Ammon's horn (tissue), 1 donor: ENCODE results near the gene GRM7.

Experiments
- DNase-seq: peaks from one replicate; pipeline ENCODE4 v3.0.0-alpha.2; 2016; ENCODE audit warnings: low spot score

Gene GRM7

DNA sequence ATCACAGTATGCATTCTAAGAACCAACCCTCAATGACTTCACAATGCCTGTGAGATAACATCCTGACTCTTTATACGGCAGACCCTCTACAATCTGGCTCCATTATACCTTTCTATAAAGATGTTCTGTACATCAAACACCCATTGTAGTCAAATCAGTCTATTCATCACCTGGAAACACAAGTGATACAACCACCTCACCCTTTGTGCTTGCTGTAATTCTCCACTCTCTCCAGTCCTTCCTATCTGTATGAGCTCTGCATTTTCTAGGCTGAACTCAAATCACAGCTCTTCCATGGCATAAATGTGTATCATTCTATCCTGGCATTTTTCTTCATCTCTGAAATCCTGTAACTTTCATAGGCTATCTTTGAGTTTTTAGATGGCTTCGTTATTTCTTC is 539.4 kb downstream of the GRM7 start:
- no peak for DNase-seq

DNA sequence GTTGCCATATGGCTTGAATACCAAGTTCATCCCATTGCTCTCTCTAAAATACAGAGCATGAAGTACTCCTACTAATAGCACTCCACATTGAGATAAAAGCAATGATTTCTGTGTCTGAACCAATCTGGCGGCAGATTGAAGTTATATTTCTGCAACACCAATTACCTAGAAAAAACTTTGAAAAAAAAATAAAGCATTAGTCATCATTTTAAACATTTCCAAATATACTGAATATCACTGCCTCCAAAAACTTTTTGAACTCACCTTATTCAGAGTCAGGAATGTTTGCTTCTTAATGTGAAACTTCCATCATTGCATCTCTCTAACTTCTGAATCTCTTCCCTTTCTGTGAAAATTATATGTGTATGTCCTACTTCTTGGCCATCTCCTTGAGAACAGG is 540.5 kb downstream of the GRM7 start:
- DNase-seq, result no peak

DNA sequence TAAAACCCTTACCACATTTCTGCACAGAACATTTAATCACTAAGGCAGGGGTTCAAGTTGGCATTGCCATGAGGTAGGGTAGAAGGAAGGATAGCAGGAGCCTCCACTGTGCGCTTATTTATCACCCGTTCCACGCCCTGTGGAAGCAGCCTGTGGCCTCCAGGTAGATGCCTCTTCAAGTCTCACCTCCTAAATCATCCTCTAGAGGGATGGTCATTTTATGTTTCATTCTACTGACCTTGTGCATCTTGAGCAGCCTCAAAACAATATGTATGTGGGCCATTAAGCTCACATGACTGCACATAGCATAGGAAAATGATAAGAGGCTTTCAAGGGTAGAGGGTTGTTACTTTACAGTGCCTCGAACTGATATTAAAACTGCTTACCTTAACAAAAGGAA is 546.2 kb downstream of the GRM7 start:
- DNase-seq, result no peak

DNA sequence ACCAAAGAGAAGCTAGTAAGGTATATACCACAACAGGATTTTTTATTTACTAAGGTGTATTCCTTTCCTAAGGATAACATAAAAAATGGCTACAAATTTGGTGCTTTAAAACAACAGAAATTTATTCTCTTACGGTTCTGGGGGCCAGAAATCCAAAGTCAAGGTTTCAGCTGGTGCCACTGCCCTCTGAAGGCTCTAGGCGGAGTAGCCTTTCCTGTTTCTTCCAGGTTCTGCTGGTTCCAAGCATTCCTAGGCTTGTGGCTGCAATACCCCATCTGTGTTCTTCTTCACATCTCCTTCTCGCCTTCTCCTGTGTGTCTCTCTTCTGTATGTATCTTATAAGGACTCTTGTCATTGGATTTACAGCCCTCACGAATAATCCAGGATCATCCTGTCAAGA is 549.9 kb downstream of the GRM7 start:
- DNase-seq, result no peak

DNA sequence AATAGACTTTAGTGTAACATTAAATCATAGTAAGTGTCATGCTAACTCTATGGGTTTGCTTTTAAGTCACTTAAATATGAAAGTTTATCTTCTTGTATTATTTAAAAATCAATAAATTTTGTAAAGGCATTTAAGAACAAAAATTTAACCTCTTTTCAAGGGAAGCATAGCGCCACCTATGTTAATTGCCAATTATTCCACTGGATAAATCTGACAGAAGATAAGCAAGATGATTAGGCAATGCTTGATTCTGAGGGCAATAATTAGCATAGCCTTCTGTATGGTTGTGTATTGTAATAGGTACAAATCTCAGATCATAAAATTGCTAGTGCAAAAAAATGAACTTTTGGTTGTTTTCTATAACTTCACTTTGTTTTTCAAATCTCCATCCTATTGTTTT is 560.1 kb downstream of the GRM7 start:
- no peak for DNase-seq

DNA sequence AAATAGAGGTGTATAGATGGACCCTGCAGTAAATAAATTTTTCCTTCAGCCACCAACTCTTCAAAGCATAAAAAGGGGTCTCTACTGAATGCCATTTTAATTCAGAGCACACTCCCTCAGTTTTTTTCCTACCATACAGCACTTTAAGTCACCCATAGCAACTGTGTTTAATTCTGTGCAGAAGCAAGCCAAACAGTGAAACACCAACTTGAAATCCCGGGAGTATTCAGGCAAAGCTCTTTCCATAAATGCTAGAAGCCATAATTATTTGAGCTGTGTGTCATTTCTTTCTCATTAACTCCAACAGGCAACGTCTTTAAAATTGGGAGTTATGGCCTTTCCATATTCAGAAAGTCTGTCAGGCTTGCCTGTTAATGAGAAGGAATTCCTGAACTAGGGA is 562.1 kb downstream of the GRM7 start:
- peak; percentile 9 for DNase-seq

DNA sequence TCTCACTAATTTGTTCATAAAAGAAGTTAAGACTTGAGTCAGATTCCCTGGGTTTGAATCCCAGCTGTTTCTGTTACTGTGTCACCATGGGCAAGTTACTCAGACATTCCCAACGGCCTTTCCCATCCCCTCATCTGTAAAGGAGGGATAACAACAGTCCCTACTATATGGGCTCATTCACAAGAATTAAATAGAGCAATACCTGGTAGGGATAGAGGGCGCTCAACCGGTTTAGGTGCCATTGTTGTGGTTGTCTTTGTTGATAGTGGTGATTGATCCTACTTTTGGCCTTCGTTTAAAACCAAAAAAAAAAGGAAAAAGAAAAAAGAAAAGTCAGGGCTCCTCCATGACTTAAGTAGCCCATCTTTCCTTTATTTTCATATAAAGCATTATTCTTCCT is 563.1 kb downstream of the GRM7 start:
- DNase-seq, result no peak

DNA sequence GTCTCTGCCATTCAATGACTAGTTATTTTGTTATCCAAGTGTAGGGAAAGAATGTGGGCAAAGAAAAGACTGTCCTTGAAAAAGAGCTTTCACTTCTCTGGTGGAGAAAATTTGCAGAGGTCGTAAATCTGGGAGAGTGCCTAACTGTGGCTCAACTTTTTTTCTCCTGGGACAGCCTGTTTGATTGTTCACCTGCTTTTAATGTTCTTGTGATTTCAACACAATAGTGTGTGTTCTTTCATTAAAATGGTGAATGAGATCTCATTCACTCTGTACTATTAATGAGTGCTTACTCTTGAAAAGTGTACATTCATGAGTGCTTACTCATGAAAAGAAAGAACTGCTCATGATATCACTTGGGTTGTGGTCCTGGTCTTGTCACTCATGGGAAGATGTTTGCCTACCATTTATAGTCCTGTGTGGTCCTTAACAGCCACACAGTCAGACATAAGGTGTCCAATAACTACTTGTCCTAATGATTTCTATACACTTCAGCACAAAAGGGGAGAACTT is 567.3 kb downstream of the GRM7 start:
- DNase-seq, result no peak

DNA sequence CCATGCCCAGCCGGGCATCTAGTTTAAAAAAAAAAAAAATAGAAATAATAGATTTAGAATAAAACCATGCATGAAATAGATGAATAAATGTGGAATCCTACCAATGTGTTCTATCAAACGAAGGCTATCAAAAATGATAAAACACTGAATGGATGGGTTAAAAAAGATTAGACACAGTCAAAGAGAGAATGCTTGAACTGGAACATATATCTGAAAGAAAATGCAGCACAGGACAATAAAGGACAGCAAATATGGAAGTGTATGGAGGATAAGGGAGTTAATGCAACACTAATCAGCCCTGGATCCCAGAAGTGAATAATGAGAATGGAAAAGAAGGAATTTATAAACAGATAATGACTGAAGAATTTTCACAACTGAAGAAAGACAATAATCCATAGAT is 571.7 kb downstream of the GRM7 start:
- no peak for DNase-seq

DNA sequence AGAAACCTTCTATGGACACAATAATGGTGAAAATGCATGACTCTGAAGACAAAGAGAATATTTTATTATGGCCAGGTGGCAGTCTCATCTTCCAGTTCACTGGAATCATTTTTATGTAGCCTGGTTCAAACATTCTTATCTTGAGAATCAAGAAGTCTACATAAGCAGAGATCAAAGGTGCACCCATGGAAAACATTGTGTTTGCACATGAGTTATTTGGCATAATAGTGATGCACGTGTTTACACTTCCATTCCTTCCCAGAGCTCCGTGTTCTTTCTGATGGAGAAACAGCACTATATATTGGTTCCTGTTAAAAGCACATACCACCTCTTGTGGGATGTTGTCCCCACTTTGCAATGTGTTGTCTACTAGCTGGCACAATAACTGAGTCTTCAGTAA is 572.2 kb downstream of the GRM7 start:
- no peak for DNase-seq

DNA sequence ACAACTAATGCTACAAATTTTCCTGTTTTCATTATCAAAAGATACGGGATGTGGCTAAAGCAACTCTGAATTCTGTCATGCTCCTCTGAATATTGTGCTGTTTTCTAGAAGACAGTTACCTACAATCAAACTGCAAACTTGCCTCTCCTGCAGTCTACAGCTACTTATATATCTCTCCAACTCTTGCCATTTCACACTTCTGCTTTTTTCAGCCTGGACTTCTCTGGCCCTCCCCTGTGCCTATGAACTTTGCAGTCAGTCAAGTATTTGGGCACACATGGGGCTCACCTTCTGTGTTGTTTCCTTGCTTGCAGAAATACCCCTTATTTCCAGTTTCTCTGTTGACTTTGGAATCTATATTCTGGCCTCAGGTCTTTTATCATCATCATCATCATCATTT is 575.6 kb downstream of the GRM7 start:
- DNase-seq, result no peak

DNA sequence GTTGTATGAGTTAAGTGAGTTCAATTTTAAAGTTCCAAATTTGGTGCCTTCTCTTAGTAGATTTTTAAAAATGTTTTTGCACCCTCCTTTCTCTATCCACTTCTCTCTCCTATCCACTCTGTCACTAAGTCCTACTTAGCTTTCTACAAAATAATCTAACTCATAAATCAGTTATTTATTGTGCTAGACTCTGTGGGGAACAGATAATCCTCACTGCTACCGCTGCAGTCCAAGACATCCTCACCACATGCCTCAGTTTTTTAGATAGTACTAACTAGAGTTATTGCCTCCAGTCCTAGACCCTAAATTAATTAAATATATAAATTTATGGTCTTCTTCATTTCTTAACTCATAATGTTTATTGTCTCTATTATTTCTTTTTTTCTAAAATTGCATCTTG is 576.3 kb downstream of the GRM7 start:
- DNase-seq, result no peak

DNA sequence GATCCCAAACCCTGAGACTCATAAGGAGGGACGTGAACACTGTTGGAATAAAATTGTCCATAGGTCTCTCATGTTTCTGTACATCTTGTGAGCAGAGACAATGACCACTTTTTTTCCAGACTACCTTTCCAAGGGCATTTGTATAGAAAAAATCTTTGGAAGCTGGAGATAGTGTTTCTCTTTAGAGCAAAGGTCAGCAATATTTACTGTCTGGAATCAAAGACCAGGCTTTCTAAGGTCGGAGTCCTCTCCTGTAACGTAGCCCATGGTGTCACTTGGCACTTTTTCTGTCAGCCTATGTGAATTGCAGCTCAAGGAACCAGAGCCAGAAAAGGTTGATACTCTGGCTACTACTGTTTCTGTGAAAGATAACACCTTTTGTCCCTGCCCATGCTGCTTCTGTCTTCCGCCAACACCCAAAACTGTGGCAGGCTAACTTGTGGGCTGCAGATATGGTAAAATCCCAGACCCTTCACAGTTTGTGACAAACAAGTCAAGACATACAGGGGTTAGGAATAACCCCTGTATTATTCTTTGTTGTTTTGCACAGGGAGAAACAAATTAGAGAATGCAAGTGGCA is 578.3 kb downstream of the GRM7 start:
- DNase-seq, result no peak

DNA sequence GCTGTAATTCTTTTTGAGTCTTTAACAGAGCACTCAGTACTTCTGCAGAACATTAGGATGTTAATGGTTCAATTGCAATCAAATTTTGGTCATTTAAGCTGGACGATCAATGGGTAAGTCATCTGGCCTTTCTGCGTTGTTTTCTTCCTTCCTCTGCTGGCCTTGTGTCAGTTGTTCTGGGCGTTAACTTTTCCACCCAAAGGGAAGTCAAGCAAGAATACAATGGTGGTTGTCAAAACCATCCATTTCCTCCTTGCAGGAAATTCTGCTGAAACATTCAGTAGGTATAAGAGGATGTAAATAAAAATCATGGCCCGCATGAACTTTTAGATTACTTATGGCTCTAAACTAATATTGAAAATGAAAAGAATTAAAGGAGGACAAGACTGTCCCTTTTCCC is 584.0 kb downstream of the GRM7 start:
- DNase-seq, result no peak

DNA sequence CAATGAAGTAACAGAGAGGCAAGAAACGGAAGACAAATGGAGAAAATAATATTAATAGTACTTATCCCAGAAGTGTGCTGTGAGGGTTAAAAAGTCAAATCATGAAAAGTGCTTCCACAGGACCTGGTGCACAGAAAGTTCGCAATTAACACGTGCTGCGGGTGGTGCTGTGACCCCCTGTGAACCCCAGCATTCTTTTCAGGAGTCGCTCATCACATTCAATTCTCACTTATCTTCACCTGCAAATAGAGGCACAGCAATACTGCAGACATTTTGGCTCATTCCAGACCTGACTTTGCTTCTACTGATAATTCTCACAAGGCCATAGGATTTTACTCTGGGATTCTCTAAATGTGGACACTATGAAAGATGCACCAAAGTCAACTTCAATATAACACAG is 584.4 kb downstream of the GRM7 start:
- no peak for DNase-seq

DNA sequence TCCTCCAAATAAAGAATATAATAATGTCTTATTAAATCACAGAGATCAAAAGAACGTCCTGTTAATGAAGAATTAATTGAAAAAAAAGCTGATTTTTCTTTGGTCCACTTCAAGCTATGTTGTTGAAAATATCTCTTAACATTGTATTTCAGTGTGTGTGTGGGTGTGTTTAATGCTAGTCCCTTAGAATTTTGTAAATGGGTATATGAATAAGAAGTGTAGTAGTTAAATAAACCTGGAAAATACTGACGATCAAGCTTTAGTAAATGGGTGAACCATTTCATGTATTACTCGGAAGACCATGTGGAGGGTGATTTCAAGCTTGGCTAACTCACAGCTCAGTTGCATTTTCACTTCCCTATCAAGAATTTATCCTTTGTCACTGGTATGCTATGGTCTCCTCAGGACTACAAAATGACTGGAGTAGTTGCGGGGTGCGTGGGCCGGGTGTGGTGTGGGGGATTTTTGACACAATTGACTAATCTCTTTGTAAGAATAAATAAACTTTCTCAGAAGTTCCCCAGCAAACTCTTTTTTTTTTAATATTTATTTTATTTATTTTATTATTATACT is 586.4 kb downstream of the GRM7 start:
- DNase-seq, result no peak

DNA sequence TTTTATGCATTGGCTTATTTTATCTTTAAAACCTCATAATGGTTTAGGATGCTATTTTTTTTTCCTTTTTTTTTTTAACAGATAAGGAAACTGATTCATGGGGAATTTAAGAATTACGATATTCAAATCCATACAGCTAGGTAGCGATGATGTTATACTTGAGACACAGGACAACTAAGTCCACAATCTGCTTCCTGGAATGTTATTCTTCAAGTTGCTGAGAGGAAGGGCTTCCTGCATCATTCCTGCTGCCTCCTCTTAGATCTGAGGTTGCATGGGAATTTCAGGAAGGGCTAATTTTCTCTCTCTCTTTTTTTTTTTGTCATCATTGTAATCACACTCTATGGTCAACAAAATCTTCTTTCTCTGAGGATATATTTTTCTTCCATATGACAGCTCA is 595.5 kb downstream of the GRM7 start:
- DNase-seq, result no peak

DNA sequence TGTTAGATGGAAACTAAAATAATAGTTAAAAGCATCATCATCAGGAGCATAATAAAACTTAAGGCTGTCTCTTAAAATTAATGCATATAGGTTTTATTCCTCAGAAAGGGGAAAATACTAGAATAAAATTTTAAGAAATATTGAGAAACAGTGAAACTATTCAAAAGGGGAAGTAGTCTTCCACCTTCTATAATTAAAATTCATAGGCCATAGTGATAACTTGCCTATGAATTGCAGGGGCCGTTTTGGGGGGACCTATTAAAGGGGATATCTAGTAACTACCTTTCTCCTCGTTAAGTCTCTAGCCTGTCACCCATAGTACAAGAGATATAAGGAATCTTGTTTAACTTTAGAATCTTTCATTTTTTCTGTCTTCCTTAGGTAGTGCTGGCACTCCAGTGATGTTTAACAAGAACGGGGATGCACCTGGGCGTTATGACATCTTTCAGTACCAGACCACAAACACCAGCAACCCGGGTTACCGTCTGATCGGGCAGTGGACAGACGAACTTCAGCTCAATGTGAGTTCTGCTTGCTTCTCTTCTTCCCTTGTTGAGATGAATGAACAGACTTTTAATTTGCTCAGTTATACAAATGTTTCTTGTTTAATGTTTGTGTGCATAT is 600.4 kb downstream of the GRM7 start:
- DNase-seq, result no peak

DNA sequence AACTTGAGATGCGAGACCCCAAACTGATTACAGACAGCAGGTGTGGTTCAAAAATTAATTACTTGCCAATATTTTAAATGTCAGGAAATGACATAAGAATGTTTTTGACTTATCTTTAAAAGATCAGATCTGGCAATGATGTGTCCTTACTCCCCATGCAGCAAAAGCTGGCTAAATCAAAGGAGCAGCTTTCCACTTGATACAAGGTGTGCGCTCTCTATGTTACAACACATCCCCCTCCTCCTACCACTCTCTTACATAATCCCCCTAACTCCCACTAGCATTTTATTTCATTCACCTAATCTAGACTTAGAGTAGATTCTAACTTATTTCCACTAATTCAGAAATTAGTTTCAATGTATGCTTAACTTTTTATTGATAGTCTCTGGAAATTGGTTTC is 609.0 kb downstream of the GRM7 start:
- no peak for DNase-seq

DNA sequence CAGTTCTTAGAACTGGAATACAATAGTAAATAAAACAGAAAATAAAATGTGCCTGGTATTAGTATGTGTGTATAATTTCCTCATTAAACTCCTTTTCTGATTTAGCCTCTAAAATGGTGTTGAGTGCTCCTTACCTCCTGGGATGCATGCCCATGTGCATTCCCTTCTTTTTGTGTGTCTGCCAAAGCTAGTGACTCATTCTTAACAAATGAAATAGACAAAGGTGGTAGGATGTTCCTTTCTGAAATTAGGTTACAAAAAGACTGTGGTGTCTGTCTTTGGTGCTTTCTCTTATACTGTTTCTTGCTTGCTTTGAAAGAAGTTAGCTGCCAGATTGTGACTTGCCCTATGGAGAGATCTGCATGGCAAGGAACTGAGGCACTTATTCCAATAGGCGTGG is 623.7 kb downstream of the GRM7 start:
- DNase-seq, result no peak

DNA sequence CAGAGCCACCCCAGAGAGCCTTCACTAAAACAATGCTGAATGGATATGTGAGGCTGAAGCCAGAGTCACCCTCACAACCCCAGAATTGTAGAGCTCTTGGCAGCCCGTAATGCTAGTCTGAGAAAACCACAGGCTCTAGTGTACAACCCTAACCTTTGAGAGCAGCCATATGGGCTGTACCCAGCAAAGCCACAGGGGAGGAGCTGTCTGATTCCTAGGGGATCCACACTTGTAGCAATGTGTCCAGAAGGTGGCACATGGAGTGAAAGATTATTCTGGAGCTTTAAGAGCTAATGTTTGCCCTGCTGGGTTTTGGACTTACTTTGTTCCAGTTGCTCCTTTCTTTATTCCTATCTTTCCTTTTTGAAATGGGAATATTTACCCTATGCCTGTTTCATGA is 626.8 kb downstream of the GRM7 start:
- DNase-seq, result no peak

DNA sequence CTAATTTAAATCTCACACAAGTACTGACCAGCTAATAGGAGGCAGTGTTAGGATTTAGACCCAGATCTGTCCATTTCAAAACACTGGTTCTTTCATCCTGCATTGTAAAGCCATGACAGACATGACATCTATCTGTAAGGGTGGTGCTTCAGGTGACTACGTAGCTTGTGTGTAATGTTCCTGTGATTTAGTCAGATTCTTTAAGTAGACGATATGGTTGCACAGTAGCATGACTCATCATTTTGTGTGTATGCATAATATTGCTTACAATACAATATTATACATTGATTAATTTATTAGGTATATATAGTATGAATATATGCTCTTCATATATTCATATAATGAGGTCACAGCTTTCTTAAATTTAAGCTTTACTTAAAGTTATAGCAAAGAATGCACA is 628.5 kb downstream of the GRM7 start:
- DNase-seq, result no peak

DNA sequence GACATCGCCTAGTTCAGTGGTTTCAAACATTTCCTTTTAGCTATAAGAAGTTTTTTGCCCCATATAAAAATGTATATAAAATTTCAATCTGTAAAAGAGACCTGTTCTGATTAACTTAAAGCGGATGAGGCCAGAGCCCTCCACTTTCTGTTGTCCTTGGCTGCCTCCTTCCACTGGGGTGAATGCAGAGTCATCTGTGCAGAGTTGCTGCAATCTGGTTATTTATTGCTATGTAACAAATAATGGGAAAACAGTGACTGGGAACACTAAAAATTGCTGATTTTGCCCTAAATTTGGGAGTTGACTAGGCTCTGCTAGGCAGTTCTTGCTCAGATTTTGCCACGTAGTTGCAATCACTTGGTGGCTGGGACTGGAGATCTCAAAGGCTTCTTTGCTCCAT is 637.8 kb downstream of the GRM7 start:
- no peak for DNase-seq

DNA sequence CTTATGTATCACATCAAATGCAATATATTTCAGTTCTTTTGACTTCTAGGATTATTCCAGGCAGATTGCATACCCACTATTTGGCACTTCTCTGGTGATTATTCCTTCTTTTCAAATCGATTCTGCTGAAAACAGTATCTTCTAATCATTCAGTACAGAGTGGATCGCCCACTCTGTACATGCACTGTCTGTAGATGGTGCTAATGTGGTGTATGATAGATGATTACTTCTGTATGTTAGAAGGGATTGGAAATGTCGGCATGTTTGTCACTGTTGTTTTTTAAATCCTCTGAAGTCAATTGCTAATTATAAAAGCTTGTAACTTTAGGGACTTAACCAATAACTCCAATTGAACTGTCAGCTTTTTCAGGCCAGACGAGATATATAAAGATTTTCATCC is 642.5 kb downstream of the GRM7 start:
- DNase-seq, result peak; percentile 16
